H9 (cell line): Measurements from ENCODE around the gene YES1. TPM values are rescaled to one million over a fixed set of nuclear protein-coding genes. Genes with fewer than 3 reads are reported as not detected.

Experiments
- DNase-seq: peaks from one replicate; pipeline ENCODE4 v3.0.0-alpha.2; 2017
- H2AFZ ChIP-seq: one replicate; pipeline ENCODE4 v1.6.1; 2013; ENCODE audit warnings: mild to moderate bottlenecking, low read length, control low read depth, moderate library complexity
- H2AK5ac ChIP-seq: 2 replicates; pipeline ENCODE4 v1.6.1; 2013; ENCODE audit warnings: low read length, control low read depth, mixed read lengths; ENCODE audit not compliant: insufficient read length
- H2BK120ac ChIP-seq: one replicate; pipeline ENCODE4 v1.6.1; 2013; ENCODE audit warnings: low read depth, mild to moderate bottlenecking, low read length, control low read depth, inconsistent platforms; ENCODE audit not compliant: poor library complexity, severe bottlenecking
- H2BK12ac ChIP-seq: 2 replicates; pipeline ENCODE4 v1.6.1; 2013; ENCODE audit warnings: low read length, control low read depth, mixed read lengths, low read depth; ENCODE audit not compliant: insufficient read length
- H2BK15ac ChIP-seq: 2 replicates; pipeline ENCODE4 v1.6.1; 2013; ENCODE audit warnings: low read depth, low read length, control low read depth
- H2BK20ac ChIP-seq: one replicate; pipeline ENCODE4 v1.6.1; 2013; ENCODE audit warnings: low read depth, mild to moderate bottlenecking, low read length, control low read depth, inconsistent platforms; ENCODE audit not compliant: poor library complexity, severe bottlenecking
- H2BK5ac ChIP-seq: 2 replicates; pipeline ENCODE4 v1.6.1; 2013; ENCODE audit warnings: low read length, control low read depth, mixed read lengths; ENCODE audit not compliant: insufficient read length
- H3K14ac ChIP-seq: 2 replicates; pipeline ENCODE4 v1.6.1; 2013; ENCODE audit warnings: low read length, control low read depth; ENCODE audit not compliant: insufficient read depth
- H3K18ac ChIP-seq: 2 replicates; pipeline ENCODE4 v1.6.1; 2013; ENCODE audit warnings: low read depth, mild to moderate bottlenecking, mixed read lengths, low read length, control low read depth; ENCODE audit not compliant: insufficient read length
- H3K23ac ChIP-seq: 2 replicates; pipeline ENCODE4 v1.6.1; 2013; ENCODE audit warnings: low read length, control low read depth, mixed read lengths, low read depth; ENCODE audit not compliant: insufficient read length
- H3K23me2 ChIP-seq: 2 replicates; pipeline ENCODE4 v1.6.1; 2013; ENCODE audit warnings: low read depth, mild to moderate bottlenecking, mixed read lengths, low read length, control low read depth; ENCODE audit not compliant: insufficient read length, poor library complexity, severe bottlenecking
- H3K27ac ChIP-seq: 2 replicates; pipeline ENCODE4 v1.5.1; 2013; ENCODE audit warnings: low read length, control low read depth, mixed read lengths, low read depth; ENCODE audit not compliant: insufficient read length
- H3K27me3 ChIP-seq: 2 replicates; pipeline ENCODE4 v1.6.1; 2013; ENCODE audit warnings: low read length, control low read depth, inconsistent platforms; ENCODE audit not compliant: insufficient read depth
- H3K4ac ChIP-seq: 2 replicates; pipeline ENCODE4 v1.6.1; 2013; ENCODE audit warnings: low read depth, mild to moderate bottlenecking, control low read depth, inconsistent platforms, low read length, moderate library complexity
- H3K4me1 ChIP-seq: 2 replicates; pipeline ENCODE4 v1.6.1; 2013; ENCODE audit warnings: low read length, control low read depth, inconsistent platforms; ENCODE audit not compliant: insufficient read depth
- H3K4me2 ChIP-seq: 2 replicates; pipeline ENCODE4 v1.6.1; 2013; ENCODE audit warnings: low read length, control low read depth, mixed read lengths; ENCODE audit not compliant: insufficient read length, insufficient read depth
- H3K56ac ChIP-seq: 2 replicates; pipeline ENCODE4 v1.6.1; 2013; ENCODE audit warnings: low read depth, mild to moderate bottlenecking, mixed read lengths, low read length, control low read depth; ENCODE audit not compliant: insufficient read length
- H3K79me1 ChIP-seq: 2 replicates; pipeline ENCODE4 v1.6.1; 2013; ENCODE audit warnings: low read depth, mild to moderate bottlenecking, moderate library complexity, low read length, control low read depth, inconsistent platforms; ENCODE audit not compliant: insufficient read depth, poor library complexity, severe bottlenecking
- H3K79me2 ChIP-seq: 2 replicates; pipeline ENCODE4 v1.6.1; 2013; ENCODE audit warnings: low read length, control low read depth, inconsistent platforms; ENCODE audit not compliant: insufficient read depth
- H3K9ac ChIP-seq: 2 replicates; pipeline ENCODE4 v1.6.1; 2013; ENCODE audit warnings: low read length, control low read depth, mixed read lengths; ENCODE audit not compliant: insufficient read length; ENCODE audit errors: extremely low read depth
- H3K9me3 ChIP-seq: one replicate; pipeline ENCODE4 v1.6.1; 2013; ENCODE audit warnings: low read depth, low read length, inconsistent platforms; ENCODE audit not compliant: control insufficient read depth
- H3T11ph ChIP-seq: one replicate; pipeline ENCODE4 v1.6.1; 2013; ENCODE audit warnings: mild to moderate bottlenecking, low read length, control low read depth, inconsistent platforms
- H4K20me1 ChIP-seq: one replicate; pipeline ENCODE4 v1.6.1; 2013; ENCODE audit not compliant: control insufficient read depth, insufficient read length, insufficient read depth
- H4K5ac ChIP-seq: 2 replicates; pipeline ENCODE4 v1.6.1; 2013; ENCODE audit warnings: low read depth, mild to moderate bottlenecking, mixed read lengths, low read length, control low read depth; ENCODE audit not compliant: insufficient read length
- H4K8ac ChIP-seq: replicated peaks from 2 replicates; pipeline ENCODE4 v1.6.1; 2013; ENCODE audit warnings: low read length, control low read depth, mixed read lengths, low read depth; ENCODE audit not compliant: insufficient read length
- H4K91ac ChIP-seq: 2 replicates; pipeline ENCODE4 v1.6.1; 2013; ENCODE audit warnings: low read depth, mild to moderate bottlenecking, moderate library complexity, mixed read lengths, low read length, control low read depth; ENCODE audit not compliant: insufficient read length
- H3K27ac Mint-ChIP-seq, 3 experiments: 2 replicates in 2 of 3; 3 replicates in 1 of 3; pipeline ENCODE4 v1.8.0; 2020 to 2021; ENCODE audit warnings: mixed read lengths in 3 of 3, mild to moderate bottlenecking in 1 of 3, moderate library complexity in 1 of 3
- H3K27me3 Mint-ChIP-seq: 2 replicates; pipeline ENCODE4 v1.8.0; 2021; ENCODE audit warnings: low read depth, mild to moderate bottlenecking, moderate library complexity, mixed read lengths
- H3K36me3 Mint-ChIP-seq, 3 experiments: 2 replicates in 2 of 3; 3 replicates in 1 of 3; pipeline ENCODE4 v1.8.0; 2020 to 2021; ENCODE audit warnings: low read depth in 3 of 3, mixed read lengths in 3 of 3; ENCODE audit not compliant: insufficient read depth in 1 of 3
- H3K4me1 Mint-ChIP-seq, 2 experiments: 2 replicates each; pipeline ENCODE4 v1.8.0; 2020; ENCODE audit warnings: mixed read lengths in 2 of 2
- H3K4me3 Mint-ChIP-seq, 2 experiments: 2 replicates in 1 of 2; 3 replicates in 1 of 2; pipeline ENCODE4 v1.8.0; 2020 to 2021; ENCODE audit warnings: mild to moderate bottlenecking in 2 of 2, mixed read lengths in 2 of 2, moderate library complexity in 1 of 2
- H3K9me3 Mint-ChIP-seq, 2 experiments: 2 replicates in 1 of 2; 3 replicates in 1 of 2; pipeline ENCODE4 v1.8.0; 2020; ENCODE audit warnings: mild to moderate bottlenecking in 2 of 2, mixed read lengths in 2 of 2, moderate library complexity in 1 of 2
- WGBS: extraction: QIAGEN DNeasy Blood & Tissue Kit; methylation state at CpG from one replicate; pipeline ENCODE4 v1.1.7; 2013; ENCODE audit warnings: missing lambda C conversion rate, low lambda C conversion rate, mixed read lengths; ENCODE audit not compliant: insufficient read length; ENCODE audit errors: extremely low coverage; 5-methylcytosine and 5-hydroxymethylcytosine counted together
- total RNA-seq: library from RNA; stranded (reverse); gene quantifications from 2 replicates; pipeline ENCODE4 v1.2.1, GENCODE V29; 2021
- TF ChIP-seq, protein P1 (sequence below): fragments of 200-600 bp; sonication (generic); conservative IDR thresholded peaks from 3 replicates; pipeline ENCODE4 v1.8.0; 2021; ENCODE audit warnings: antibody characterized with exemption, mild to moderate bottlenecking

The YES1 gene
- total RNA-seq, 1 experiment from 2014 or later: 86.9 TPM

DNA sequence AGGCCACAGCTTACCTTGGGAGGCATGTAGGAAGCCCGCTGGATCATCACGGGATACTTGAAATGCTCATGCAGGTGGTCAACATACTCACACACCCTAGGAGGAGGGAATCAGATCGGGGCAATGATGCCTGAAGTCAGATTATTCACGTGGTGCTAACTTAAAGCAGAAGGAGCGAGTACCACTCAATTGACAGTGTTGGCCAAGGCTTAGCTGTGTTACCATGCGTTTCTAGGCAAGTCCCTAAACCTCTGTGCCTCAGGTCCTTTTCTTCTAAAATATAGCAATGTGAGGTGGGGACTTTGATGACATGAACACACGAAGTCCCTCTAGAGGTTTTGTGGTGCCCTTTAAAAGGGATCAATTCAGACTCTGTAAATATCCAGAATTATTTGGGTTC, 136.7 kb downstream of the YES1 start:
- Mint-ChIP-seq H3K36me3 (peaks cover 15 to 80% (median 51%) of the 10 kb centered on the region in 3 experiments; a peak in 6 of 7 replicates), H3K4me1 (no peaks in the 10 kb centered on the region), H3K27ac (peak overlapping the region in 1 of 3 experiments; percentile 32; a peak in 1 of 7 replicates), H3K9me3 (no peaks in the 10 kb centered on the region), H3K4me3 (no peak overlapping the region), H3K27me3 (no peaks in the 10 kb centered on the region)
- H4K8ac ChIP-seq: no peak overlapping the region
- no CpG with 5 or more reads among the region's 7 CpGs for WGBS
- H3K9ac ChIP-seq: no peak overlapping the region
- H2AK5ac ChIP-seq: no peak overlapping the region
- H3K79me2 ChIP-seq: no peaks in the 10 kb centered on the region
- H3K56ac ChIP-seq: no peak overlapping the region
- no peak overlapping the region for H3K18ac ChIP-seq
- no peak overlapping the region for H3K14ac ChIP-seq
- no peak overlapping the region for H2BK5ac ChIP-seq
- no peak overlapping the region for H3K4me2 ChIP-seq
- H2BK15ac ChIP-seq: no peak overlapping the region
- H3T11ph ChIP-seq: no peak overlapping the region
- H3K79me1 ChIP-seq: no peaks in the 10 kb centered on the region
- no peak overlapping the region for H3K4ac ChIP-seq
- no peak overlapping the region for H2BK12ac ChIP-seq
- no peaks in the 10 kb centered on the region for H3K9me3 ChIP-seq
- no peak overlapping the region for H3K23ac ChIP-seq
- H2BK120ac ChIP-seq: no peak overlapping the region
- TF ChIP-seq, protein P1, sequence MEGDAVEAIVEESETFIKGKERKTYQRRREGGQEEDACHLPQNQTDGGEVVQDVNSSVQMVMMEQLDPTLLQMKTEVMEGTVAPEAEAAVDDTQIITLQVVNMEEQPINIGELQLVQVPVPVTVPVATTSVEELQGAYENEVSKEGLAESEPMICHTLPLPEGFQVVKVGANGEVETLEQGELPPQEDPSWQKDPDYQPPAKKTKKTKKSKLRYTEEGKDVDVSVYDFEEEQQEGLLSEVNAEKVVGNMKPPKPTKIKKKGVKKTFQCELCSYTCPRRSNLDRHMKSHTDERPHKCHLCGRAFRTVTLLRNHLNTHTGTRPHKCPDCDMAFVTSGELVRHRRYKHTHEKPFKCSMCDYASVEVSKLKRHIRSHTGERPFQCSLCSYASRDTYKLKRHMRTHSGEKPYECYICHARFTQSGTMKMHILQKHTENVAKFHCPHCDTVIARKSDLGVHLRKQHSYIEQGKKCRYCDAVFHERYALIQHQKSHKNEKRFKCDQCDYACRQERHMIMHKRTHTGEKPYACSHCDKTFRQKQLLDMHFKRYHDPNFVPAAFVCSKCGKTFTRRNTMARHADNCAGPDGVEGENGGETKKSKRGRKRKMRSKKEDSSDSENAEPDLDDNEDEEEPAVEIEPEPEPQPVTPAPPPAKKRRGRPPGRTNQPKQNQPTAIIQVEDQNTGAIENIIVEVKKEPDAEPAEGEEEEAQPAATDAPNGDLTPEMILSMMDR: no peak
- no peaks in the 10 kb centered on the region for H3K23me2 ChIP-seq
- no peak overlapping the region for H4K91ac ChIP-seq
- no peaks in the 10 kb centered on the region for H3K27me3 ChIP-seq
- no peaks in the 10 kb centered on the region for H3K4me1 ChIP-seq
- no peak overlapping the region for H2AFZ ChIP-seq
- no peaks in the 10 kb centered on the region for H4K20me1 ChIP-seq
- H4K5ac ChIP-seq: no peak overlapping the region
- no peak for DNase-seq
- no peak overlapping the region for H2BK20ac ChIP-seq
- H3K27ac ChIP-seq: no peak overlapping the region
